IMR-90 (cell line): ENCODE data around the gene PTPRN2.

ENCODE experiments used
- BHLHE40 ChIP-seq: fragments of 150-350 bp; IDR thresholded peaks from 2 replicates; pipeline ENCODE4 v1.6.1; 2016; ENCODE audit warnings: mild to moderate bottlenecking, low read depth, low read length
- CHD1 ChIP-seq: IDR thresholded peaks from 2 replicates; pipeline ENCODE4 v1.6.1; 2012; ENCODE audit warnings: low read depth, low read length, improper control_type of control experiment
- CTCF ChIP-seq: conservative IDR thresholded peaks from 2 replicates; pipeline ENCODE4 v1.5.1; 2012; ENCODE audit warnings: mild to moderate bottlenecking, low read depth, low read length, improper control_type of control experiment
- ELK1 ChIP-seq: fragments of 150-350 bp; IDR thresholded peaks from 2 replicates; pipeline ENCODE4 v1.6.1; 2016; ENCODE audit warnings: low read depth, mild to moderate bottlenecking, low read length, moderate library complexity, borderline replicate concordance
- MAZ ChIP-seq: IDR thresholded peaks from 2 replicates; pipeline ENCODE4 v1.6.1; 2012; ENCODE audit warnings: low read depth, mild to moderate bottlenecking, low read length, improper control_type of control experiment, moderate library complexity, borderline replicate concordance
- POLR2A ChIP-seq: IDR thresholded peaks from 2 replicates; pipeline ENCODE4 v1.6.1; 2012; ENCODE audit warnings: mild to moderate bottlenecking, low read depth, low read length
- RAD21 ChIP-seq: IDR thresholded peaks from 2 replicates; pipeline ENCODE4 v1.6.1; 2012; ENCODE audit warnings: low read length, improper control_type of control experiment
- SMC3 ChIP-seq: fragments of 150-350 bp; IDR thresholded peaks from 2 replicates; pipeline ENCODE4 v1.6.1; 2016; ENCODE audit warnings: low read depth, mild to moderate bottlenecking, antibody characterized with exemption, low read length, moderate library complexity
- USF2 ChIP-seq: fragments of 150-350 bp; IDR thresholded peaks from 2 replicates; pipeline ENCODE4 v1.6.1; 2017; ENCODE audit warnings: mild to moderate bottlenecking, antibody characterized with exemption, low read length, low read depth

GRCh38 chr7:158611541-158611940 lies 23.9 kb upstream of the PTPRN2 start:
- TF ChIP-seq RAD21 (no peak), CTCF (no peak), SMC3 (no peak), POLR2A (no peak), MAZ (no peak), USF2 (no peak), BHLHE40 (no peak), ELK1 (no peak), CHD1 (no peak)
